H1 (cell line): ENCODE data around the gene TDP2. TPM values are rescaled to one million over a fixed set of nuclear protein-coding genes. Genes with fewer than 3 reads are reported as not detected.

Source experiments
- CTCF ChIA-PET: fragments of 300-600 bp; sonication (Branson Sonifier 250); formaldehyde crosslinking; loops from one replicate; lab custom pipeline; 2021; ENCODE audit not compliant: partially characterized antibody; lab: Charles Lee
- POLR2A ChIA-PET: fragments of 300-600 bp; sonication (Branson Sonifier 250); formaldehyde crosslinking; loops from one replicate; lab custom pipeline; 2021; ENCODE audit warnings: inconsistent platforms; ENCODE audit not compliant: partially characterized antibody; lab: Charles Lee
- DNase-seq, 2 experiments: peaks; one replicate each; pipeline versions ENCODE4 v3.0.0 to v3.0.0-alpha.2; 2010 to 2022; ENCODE audit warnings: low spot score in 2 of 2, low read depth in 1 of 2, mixed read lengths in 1 of 2
- FAIRE-seq: peaks from 2 replicates; lab custom pipeline; 2011; peaks lifted over from hg19 to GRCh38; lab: Jason Lieb, UNC
- H2AFZ ChIP-seq: 2 replicates; pipeline ENCODE4 v1.8.1; 2012; ENCODE audit warnings: low read length, inconsistent platforms
- H2AK5ac ChIP-seq: 2 replicates; pipeline ENCODE4 v1.6.1; 2013; ENCODE audit warnings: low read depth, low read length
- H2BK120ac ChIP-seq: replicated peaks from 2 replicates; pipeline ENCODE3; 2013; ENCODE audit warnings: low read depth, low read length, inconsistent platforms
- H2BK12ac ChIP-seq: 2 replicates; pipeline ENCODE4 v1.6.1; 2013; ENCODE audit warnings: low read depth, low read length
- H2BK15ac ChIP-seq: 2 replicates; pipeline ENCODE4 v1.6.1; 2013; ENCODE audit warnings: low read length
- H2BK20ac ChIP-seq: 2 replicates; pipeline ENCODE4 v1.6.1; 2013; ENCODE audit warnings: low read length
- H2BK5ac ChIP-seq: 2 replicates; pipeline ENCODE4 v1.6.1; 2013; ENCODE audit warnings: low read depth, low read length
- H3K14ac ChIP-seq: 2 replicates; pipeline ENCODE4 v1.6.1; 2013; ENCODE audit warnings: inconsistent platforms; ENCODE audit not compliant: insufficient read length
- H3K18ac ChIP-seq: 2 replicates; pipeline ENCODE4 v1.6.1; 2013; ENCODE audit warnings: low read length; ENCODE audit errors: extremely low read depth
- H3K23ac ChIP-seq: 2 replicates; pipeline ENCODE4 v1.6.1; 2013; ENCODE audit warnings: inconsistent platforms; ENCODE audit not compliant: insufficient read length
- H3K23me2 ChIP-seq: 2 replicates; pipeline ENCODE4 v1.6.1; 2013; ENCODE audit warnings: low read depth, low read length
- H3K27ac ChIP-seq: 2 replicates; pipeline ENCODE4 v1.6.1; 2011; ENCODE audit warnings: low read depth, low read length, inconsistent platforms
- H3K27me3 ChIP-seq, 4 experiments: replicated peaks in 1 of 4; 1 replicate in 1 of 4; 2 replicates in 3 of 4; pipeline versions ENCODE4 v1.6.1 to v1.8.1; 2011 to 2013; ENCODE audit warnings: low read length in 3 of 4, mild to moderate bottlenecking in 3 of 4, inconsistent platforms in 2 of 4, mixed read lengths in 2 of 4, moderate library complexity in 1 of 4; ENCODE audit not compliant: control insufficient read depth in 3 of 4, insufficient read depth in 3 of 4; ENCODE audit errors: extremely low read depth in 1 of 4
- H3K36me3 ChIP-seq, 4 experiments: 2 replicates each; pipeline versions ENCODE4 v1.6.1 to v1.8.1; 2011 to 2013; ENCODE audit warnings: mild to moderate bottlenecking in 4 of 4, low read length in 3 of 4, moderate library complexity in 2 of 4, control low read depth in 1 of 4, inconsistent platforms in 1 of 4; ENCODE audit not compliant: insufficient read depth in 4 of 4, control insufficient read depth in 2 of 4
- H3K4ac ChIP-seq: replicated peaks from 2 replicates; pipeline ENCODE3; 2013; ENCODE audit warnings: low read length, low read depth, mixed read lengths, inconsistent platforms; ENCODE audit not compliant: insufficient read length
- H3K4me1 ChIP-seq, 4 experiments: replicated peaks in 1 of 4; 1 replicate in 1 of 4; 2 replicates in 3 of 4; pipeline versions ENCODE4 v1.6.1 to v1.8.1; 2011 to 2013; ENCODE audit warnings: low read length in 3 of 4, inconsistent platforms in 2 of 4, mixed read lengths in 1 of 4; ENCODE audit not compliant: insufficient read depth in 4 of 4, control insufficient read depth in 3 of 4
- H3K4me2 ChIP-seq, 2 experiments: 2 replicates each; pipeline versions ENCODE4 v1.6.1 to v1.8.1; 2011 to 2013; ENCODE audit warnings: low read depth in 2 of 2, low read length in 2 of 2, control low read depth in 1 of 2, inconsistent platforms in 1 of 2, mild to moderate bottlenecking in 1 of 2; ENCODE audit not compliant: insufficient read depth in 1 of 2
- H3K4me3 ChIP-seq, 4 experiments: fragments of 200-600, 300-600 bp in 1 of 4; sonication (generic), shearing (Covaris generic), sonication (Bioruptor Twin) in 1 of 4; 2 replicates each; pipeline versions ENCODE4 v1.5.1 to v1.8.1; 2011 to 2016; ENCODE audit warnings: low read length in 4 of 4, low read depth in 3 of 4, control low read depth in 2 of 4, inconsistent platforms in 2 of 4, mild to moderate bottlenecking in 2 of 4, mixed read lengths in 1 of 4, moderate library complexity in 1 of 4; ENCODE audit not compliant: insufficient read depth in 2 of 4; ENCODE audit errors: extremely low read depth in 1 of 4
- H3K56ac ChIP-seq: replicated peaks from 2 replicates; pipeline ENCODE3; 2013; ENCODE audit warnings: low read depth, mild to moderate bottlenecking, mixed read lengths, low read length, inconsistent platforms; ENCODE audit not compliant: insufficient read length
- H3K79me1 ChIP-seq: 2 replicates; pipeline ENCODE4 v1.6.1; 2013; ENCODE audit warnings: low read depth, low read length, control low read depth
- H3K79me2 ChIP-seq, 2 experiments: 2 replicates each; pipeline versions ENCODE4 v1.6.1 to v1.8.1; 2012 to 2013; ENCODE audit warnings: low read length in 2 of 2, mild to moderate bottlenecking in 2 of 2, inconsistent platforms in 1 of 2; ENCODE audit not compliant: insufficient read depth in 2 of 2, control insufficient read depth in 1 of 2
- H3K9ac ChIP-seq, 4 experiments: replicated peaks in 1 of 4; 1 replicate in 1 of 4; 2 replicates in 3 of 4; pipeline versions ENCODE4 v1.6.1 to v1.8.1; 2011 to 2013; ENCODE audit warnings: low read depth in 3 of 4, low read length in 3 of 4, control low read depth in 2 of 4, mild to moderate bottlenecking in 2 of 4, moderate library complexity in 2 of 4, inconsistent platforms in 1 of 4; ENCODE audit errors: extremely low read depth in 1 of 4
- H3K9me3 ChIP-seq, 2 experiments: 2 replicates each; pipeline versions ENCODE4 v1.6.1 to v1.8.1; 2012 to 2013; ENCODE audit warnings: mild to moderate bottlenecking in 2 of 2, moderate library complexity in 2 of 2, control low read depth in 1 of 2, inconsistent platforms in 1 of 2, low read depth in 1 of 2, low read length in 1 of 2, mixed read lengths in 1 of 2; ENCODE audit not compliant: insufficient read depth in 2 of 2
- H4K20me1 ChIP-seq, 2 experiments: replicated peaks in 1 of 2; 2 replicates each; pipeline versions ENCODE3 to v1.8.1; 2011 to 2013; ENCODE audit warnings: inconsistent platforms in 2 of 2, low read length in 2 of 2, mild to moderate bottlenecking in 1 of 2; ENCODE audit not compliant: insufficient read depth in 2 of 2, control insufficient read depth in 1 of 2
- H4K5ac ChIP-seq: 2 replicates; pipeline ENCODE4 v1.6.1; 2013; ENCODE audit warnings: low read length, low read depth, mixed read lengths, inconsistent platforms; ENCODE audit not compliant: insufficient read length
- H4K8ac ChIP-seq: 2 replicates; pipeline ENCODE4 v1.8.0; 2013; ENCODE audit warnings: mild to moderate bottlenecking, moderate library complexity, low read length, inconsistent platforms; ENCODE audit not compliant: insufficient read depth; ENCODE audit errors: extremely low read depth
- H4K91ac ChIP-seq: replicated peaks from 2 replicates; pipeline ENCODE3; 2013; ENCODE audit warnings: low read length, mixed read lengths, inconsistent platforms; ENCODE audit not compliant: insufficient read length
- BACH1 ChIP-seq: IDR thresholded peaks from 2 replicates; pipeline ENCODE4 v1.6.1; 2012; ENCODE audit warnings: low read length, improper control_type of control experiment
- CBX8 ChIP-seq: fragments of 300-800, 300-1000 bp; sonication (generic); IDR thresholded peaks from 2 replicates; pipeline ENCODE4 v1.7.1; 2016; ENCODE audit warnings: low read depth, low read length, borderline replicate concordance
- EGR1 ChIP-seq: IDR thresholded peaks from 2 replicates; pipeline ENCODE4 v1.6.1; 2011; ENCODE audit warnings: low read depth, low read length, borderline replicate concordance
- HDAC2 ChIP-seq, 2 experiments: fragments of 300-600 bp in 1 of 2; sonication (generic) in 1 of 2; IDR thresholded peaks; 2 replicates each; pipeline ENCODE4 v1.6.1; 2011 to 2012; ENCODE audit warnings: low read depth in 2 of 2, low read length in 2 of 2, mild to moderate bottlenecking in 2 of 2, moderate library complexity in 2 of 2, borderline replicate concordance in 1 of 2, inconsistent platforms in 1 of 2
- KDM5A ChIP-seq: fragments of 200-600 bp; IDR thresholded peaks from 2 replicates; pipeline ENCODE4 v1.7.1; 2012; ENCODE audit warnings: mild to moderate bottlenecking, low read length, inconsistent platforms, mixed read lengths
- NANOG ChIP-seq: IDR thresholded peaks from 2 replicates; pipeline ENCODE4 v1.6.1; 2011; ENCODE audit warnings: low read length, low read depth, mild to moderate bottlenecking, inconsistent platforms; ENCODE audit not compliant: insufficient read depth, poor library complexity, severe bottlenecking
- PHF8 ChIP-seq: fragments of 200-600 bp; sonication (generic); conservative IDR thresholded peaks from 2 replicates; pipeline ENCODE4 v1.7.1; 2012; ENCODE audit warnings: low read depth, mild to moderate bottlenecking, inconsistent platforms, low read length, moderate library complexity
- RXRA ChIP-seq: IDR thresholded peaks from 2 replicates; pipeline ENCODE4 v1.6.1; 2011; ENCODE audit warnings: low read depth, mild to moderate bottlenecking, low read length, moderate library complexity; ENCODE audit not compliant: insufficient read depth
- SIRT6 ChIP-seq: IDR thresholded peaks from one replicate; pipeline ENCODE4 v1.7.1; 2012; ENCODE audit warnings: low read length, inconsistent platforms
- SRF ChIP-seq: IDR thresholded peaks from 2 replicates; pipeline ENCODE4 v1.6.1; 2011; ENCODE audit warnings: mild to moderate bottlenecking, low read depth, low read length, moderate library complexity
- TAF7 ChIP-seq: optimal IDR thresholded peaks from 2 replicates; pipeline ENCODE3; 2011; ENCODE audit warnings: low read depth, mild to moderate bottlenecking, inconsistent platforms, low read length, moderate library complexity, borderline replicate concordance
- TEAD4 ChIP-seq: IDR thresholded peaks from 2 replicates; pipeline ENCODE4 v1.6.1; 2012; ENCODE audit warnings: low read depth, low read length, inconsistent platforms, mixed read lengths
- WGBS, 2 experiments: shearing (Covaris generic) in 1 of 2; methylation state at CpG; one replicate each; pipeline versions ENCODE4 v1.1.6 to v1.1.7; 2013 to 2015; ENCODE audit warnings: low lambda C conversion rate in 2 of 2, mixed read lengths in 2 of 2, inconsistent platforms in 1 of 2, low coverage in 1 of 2, missing lambda C conversion rate in 1 of 2; ENCODE audit not compliant: insufficient replicate concordance in 2 of 2, insufficient coverage in 1 of 2, insufficient read length in 1 of 2; ENCODE audit errors: extremely low coverage in 1 of 2, missing lambda C conversion rate in 1 of 2; 5-methylcytosine and 5-hydroxymethylcytosine counted together
- polyA plus RNA-seq, 7 experiments: library from polyadenylated mRNA; depleted of rRNA in 3 of 7; stranded (reverse) in 5 of 7; unstranded in 2 of 7; fragments of >200 nt in 5 of 7; fragments of 200-250 nt in 2 of 7; gene quantifications; 1 replicate in 5 of 7; 2 replicates in 1 of 7; 4 replicates in 1 of 7; pipeline versions ENCODE4 v1.2.1 to v1.2.3, GENCODE V29; 2011 to 2013; ENCODE audit warnings: missing spikeins in 2 of 7, mixed read lengths in 2 of 7
- total RNA-seq: library from RNA; stranded (reverse); fragmentation: NEBNext Ultra II Directional; extraction: Animal tissue kit (Norgen Biotek cat#: 25700); gene quantifications from 2 replicates; pipeline ENCODE4 v1.2.1, GENCODE V29; 2021

TDP2 gene
- total and polyA plus RNA-seq, 2 of the 8 experiments (the other 6 are each of a cell fraction or from before 2014, with no cell fraction given), result 18.8 to 51.6 TPM

- Histone ChIP-seq H2BK5ac (no peak overlapping the region), H2AFZ (no peak overlapping the region), H4K91ac (no peak overlapping the region), H3K4me2 (no peak overlapping the region), H2BK15ac (no peak overlapping the region), H3K9ac (no peak overlapping the region), H3K23ac (no peak overlapping the region)
- POLR2A ChIA-PET, result interaction anchor here (0.6 to 2.5 kb wide), 5 partner anchors 10 to 112 kb away, joined by 3 to 10 read pairs (median 4); no protein-coding TSS in a partner anchor
- DNase-seq, result no peak
- TF ChIP-seq SIRT6 (no peak), TEAD4 (no peak), RXRA (no peak), KDM5A (no peak), HDAC2 (IDR thresholded peaks at IDR 0.05; ENCODE audit: borderline replicate concordance in 1 of 2, low read depth in 2 of 2, low read length in 2 of 2) (no peak), TAF7 (no peak), CBX8 (no peak), BACH1 (no peak), NANOG (no peak), PHF8 (no peak), SRF (no peak), EGR1 (no peak)
- TF ChIP-seq, all 59 proteins: peak for 0
- Histone ChIP-seq H4K5ac (no peak overlapping the region), H3K4me1 (no peaks in the 10 kb centered on the region), H3K23me2 (no peaks in the 10 kb centered on the region), H3K79me2 (no peaks in the 10 kb centered on the region), H4K8ac (no peak overlapping the region), H3K56ac (no peak overlapping the region), H3K18ac (no peak overlapping the region), H2BK20ac (no peak overlapping the region), H4K20me1 (no peaks in the 10 kb centered on the region), H3K27me3 (no peaks in the 10 kb centered on the region), H3K4ac (no peak overlapping the region), H3K79me1 (no peaks in the 10 kb centered on the region), H2BK120ac (no peak overlapping the region), H3K14ac (no peak overlapping the region), H3K27ac (no peak overlapping the region), H3K36me3 (peaks cover 0 to 2% (median 0%) of the 10 kb centered on the region in 4 experiments; a peak in 1 of 8 replicates), H3K4me3 (no peak overlapping the region), H2BK12ac (no peak overlapping the region), H2AK5ac (no peak overlapping the region), H3K9me3 (no peaks in the 10 kb centered on the region)
- WGBS, 2 experiments, result 91% methylated on average over 3 of the region's 3 CpGs; no CpG with 5 or more reads in 1 of the 2 experiments
- no peak for FAIRE-seq
- CTCF ChIA-PET, result interaction anchor here (1.4 to 3.7 kb wide), 4 partner anchors 26 to 168 kb away, joined by 5 to 23 read pairs (median 8); partner anchors contain the start of genes ACOT13 and TDP2
Observed at GRCh38 chr6:24692415-24692814, 25.7 kb upstream of the TDP2 start.
